Tibial nerve (tissue), 4 donors: ENCODE data around the gene LRRC46. TPM values are rescaled to one million over a fixed set of nuclear protein-coding genes. Genes with fewer than 3 reads are reported as not detected.

ENCODE experiments used
- DNase-seq, 2 donors: peaks; one replicate each; pipeline ENCODE4 v3.0.0-alpha.2; 2019; ENCODE audit warnings: low spot score in 2 of 2
- H3K27ac ChIP-seq, 4 donors: fragments of 200-600 bp; sonication (generic) in 3 of 4; one replicate each; pipeline ENCODE4 v1.5.1; 2017 to 2019; ENCODE audit warnings: mild to moderate bottlenecking in 1 of 4
- H3K27me3 ChIP-seq, 2 donors: fragments of 200-600 bp; sonication (generic) in 1 of 2; one replicate each; pipeline versions ENCODE4 v1.5.1 to v1.6.0; 2017 to 2019
- H3K36me3 ChIP-seq, 3 donors: fragments of 200-600 bp; sonication (generic); one replicate each; pipeline ENCODE4 v1.5.1; 2018 to 2019
- H3K4me1 ChIP-seq, 4 donors: fragments of 200-600 bp; sonication (generic) in 3 of 4; one replicate each; pipeline ENCODE4 v1.5.1; 2017 to 2019
- H3K4me3 ChIP-seq, 4 donors: fragments of 200-600 bp; sonication (generic) in 3 of 4; one replicate each; pipeline ENCODE4 v1.5.1; 2017 to 2019; ENCODE audit warnings: mild to moderate bottlenecking in 1 of 4, moderate library complexity in 1 of 4
- H3K9me3 ChIP-seq, 4 donors: fragments of 200-600 bp; sonication (generic) in 3 of 4; one replicate each; pipeline ENCODE4 v1.5.1; 2017 to 2019
- CTCF ChIP-seq, 5 experiments: fragments of 200-600 bp in 3 of 5; fragments of 450-650 bp in 2 of 5; sonication (generic) in 3 of 5; IDR thresholded peaks; one replicate each; pipeline ENCODE4 v1.5.1; 2016 to 2019; ENCODE audit warnings: antibody characterized with exemption in 5 of 5, mild to moderate bottlenecking in 3 of 5, moderate library complexity in 2 of 5
- EP300 ChIP-seq, 2 donors: sonication (generic); formaldehyde crosslinking; IDR thresholded peaks; one replicate each; pipeline ENCODE4 v1.6.1; 2017; ENCODE audit warnings: antibody characterized with exemption in 2 of 2, mild to moderate bottlenecking in 1 of 2
- POLR2A ChIP-seq, 2 donors: fragments of 450-650 bp; IDR thresholded peaks; one replicate each; pipeline ENCODE4 v1.6.1; 2017; ENCODE audit warnings: antibody characterized with exemption in 2 of 2, mild to moderate bottlenecking in 2 of 2, moderate library complexity in 2 of 2
- WGBS, 2 donors: methylation state at CpG; one replicate each; pipeline ENCODE4 v1.1.5; 2018; 5-methylcytosine and 5-hydroxymethylcytosine counted together
- total RNA-seq, 4 donors: library from RNA; depleted of rRNA; stranded (reverse); fragments of >200 nt; gene quantifications; one replicate each; pipeline ENCODE4 v1.1.0, GENCODE V29; 2016

The LRRC46 gene
- total RNA-seq, result under 1 TPM in 1 of 4 donors, not detected in 3; 0.60 TPM

- H3K36me3 ChIP-seq, result peaks cover 0 to 40% (median 8%) of the 10 kb centered on the region in 3 donors
- no peaks in the 10 kb centered on the region for H3K27me3 ChIP-seq
- H3K4me1 ChIP-seq, result peaks cover 0 to 29% (median 19%) of the 10 kb centered on the region in 4 donors
- peak within 1 kb of the TSS; percentile 73 to 86 (median 74) for H3K4me3 ChIP-seq
- H3K9me3 ChIP-seq, result no peaks in the 10 kb centered on the region
- WGBS, 2 donors, result 0 to 1% methylated on average over 39 to 41 of the region's 42 CpGs
- peak in 2 of 5 experiments; percentile 16 to 49 for TF ChIP-seq CTCF (IDR thresholded peaks at IDR 0.05)
- peak; percentile 36 to 70 for TF ChIP-seq POLR2A (IDR thresholded peaks at IDR 0.05)
- TF ChIP-seq EP300 (IDR thresholded peaks at IDR 0.05), result peak; percentile 90 to 98
- H3K27ac ChIP-seq, result peak within 1 kb of the TSS; percentile 7 to 87 (median 74)
- peak; percentile 74 to 88 for DNase-seq
Measured at GRCh38 chr17:47831003-47831933, at the start of gene LRRC46, which contains the start of gene MRPL10. LRRC46 (plus strand) TSS chr17:47831670; CDS start chr17:47831990, 320 bp downstream. MRPL10 (minus strand) TSS chr17:47831541; CDS start chr17:47831511, 30 bp downstream.

GRCh38 chr17:47785538-47786123, 45.8 kb upstream of the LRRC46 start:
- peaks cover 0 to 37% of the 10 kb centered on the region in 2 donors for H3K27me3 ChIP-seq
- no peaks in the 10 kb centered on the region for H3K36me3 ChIP-seq
- H3K4me1 ChIP-seq, result peaks cover 0 to 10% (median 5%) of the 10 kb centered on the region in 4 donors
- no peak overlapping the region for H3K4me3 ChIP-seq
- TF ChIP-seq EP300 (IDR thresholded peaks at IDR 0.05), result no peak
- no peak overlapping the region for H3K27ac ChIP-seq
- DNase-seq, result no peak
- H3K9me3 ChIP-seq, result no peaks in the 10 kb centered on the region
- 39% methylated on average over 5 of the region's 5 CpGs for WGBS, 2 donors

GRCh38 chr17:47789611-47790561, 41.6 kb upstream of the LRRC46 start:
- Histone ChIP-seq H3K27me3 (peaks cover 0 to 61% of the 10 kb centered on the region in 2 donors), H3K4me1 (peaks cover 0 to 10% (median 5%) of the 10 kb centered on the region in 4 donors), H3K36me3 (no peaks in the 10 kb centered on the region), H3K9me3 (no peaks in the 10 kb centered on the region), H3K27ac (peak overlapping the region in 2 of 4 donors; percentile 63), H3K4me3 (peak overlapping the region; percentile 26 to 54 (median 38))
- 2 to 3% methylated on average over 46 to 50 of the region's 70 CpGs for WGBS, 2 donors
- peak in 1 of 2 donors; percentile 19 for DNase-seq
- TF ChIP-seq CTCF (IDR thresholded peaks at IDR 0.05), result peak; percentile 39 to 67 (median 59)
- TF ChIP-seq EP300 (IDR thresholded peaks at IDR 0.05), result no peak

- H3K9me3 ChIP-seq, result no peaks in the 10 kb centered on the region
- no peak for DNase-seq
- H3K4me3 ChIP-seq, result no peak overlapping the region
- H3K36me3 ChIP-seq, result no peaks in the 10 kb centered on the region
- peak overlapping the region in 2 of 4 donors; percentile 5 to 63 for H3K27ac ChIP-seq
- peaks cover 0 to 65% of the 10 kb centered on the region in 2 donors for H3K27me3 ChIP-seq
- 9 to 13% methylated on average over 3 of the region's 3 CpGs for WGBS, 2 donors
- TF ChIP-seq POLR2A (IDR thresholded peaks at IDR 0.05) (no peak), CTCF (IDR thresholded peaks at IDR 0.05) (no peak), EP300 (IDR thresholded peaks at IDR 0.05) (no peak)
- H3K4me1 ChIP-seq, result peaks cover 0 to 10% (median 5%) of the 10 kb centered on the region in 4 donors
Measured at GRCh38 chr17:47791025-47791424, 40.4 kb upstream of the LRRC46 start.

- H3K36me3 ChIP-seq, result no peaks in the 10 kb centered on the region
- no peak for DNase-seq
- no peaks in the 10 kb centered on the region for H3K9me3 ChIP-seq
- no peak overlapping the region for H3K27ac ChIP-seq
- H3K27me3 ChIP-seq, result peaks cover 0 to 60% of the 10 kb centered on the region in 2 donors
- H3K4me1 ChIP-seq, result peaks cover 0 to 10% (median 5%) of the 10 kb centered on the region in 4 donors
- WGBS, 2 donors, result 77 to 94% methylated on average over 1 of the region's 1 CpG
- TF ChIP-seq EP300 (IDR thresholded peaks at IDR 0.05) (no peak), POLR2A (IDR thresholded peaks at IDR 0.05) (no peak), CTCF (IDR thresholded peaks at IDR 0.05) (no peak)
- no peak overlapping the region for H3K4me3 ChIP-seq
Measured at GRCh38 chr17:47792457-47792856, 39.0 kb upstream of the LRRC46 start.
